NCI-H1930 (cell line): ENCODE results near the gene TAPBPL.

Source experiments
- DNase-seq, 2 experiments: peaks; one replicate each; lab custom pipeline; 2025; lab: John Stamatoyannopoulos, UW

TAPBPL gene

DNA sequence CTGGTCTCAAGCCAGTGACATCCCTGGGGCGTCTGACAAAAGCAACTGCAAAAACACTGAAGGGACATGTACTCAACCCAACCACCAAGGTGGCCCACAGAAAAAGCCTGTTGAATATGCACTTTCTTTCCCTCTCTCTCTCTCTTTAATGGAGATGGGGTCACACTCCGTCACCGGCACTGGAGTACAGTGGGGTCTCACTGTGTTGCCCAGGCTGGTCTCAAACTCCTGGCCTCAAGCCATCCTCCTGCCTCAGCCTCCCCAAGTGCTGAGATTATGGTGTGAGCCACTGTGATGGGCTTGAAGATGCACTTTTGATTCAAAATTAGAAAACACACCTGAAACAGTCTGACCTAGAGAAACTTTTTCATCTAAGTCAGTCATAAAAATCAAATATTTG, 14.3 kb upstream of the TAPBPL start:
- DNase-seq: no peak

DNA sequence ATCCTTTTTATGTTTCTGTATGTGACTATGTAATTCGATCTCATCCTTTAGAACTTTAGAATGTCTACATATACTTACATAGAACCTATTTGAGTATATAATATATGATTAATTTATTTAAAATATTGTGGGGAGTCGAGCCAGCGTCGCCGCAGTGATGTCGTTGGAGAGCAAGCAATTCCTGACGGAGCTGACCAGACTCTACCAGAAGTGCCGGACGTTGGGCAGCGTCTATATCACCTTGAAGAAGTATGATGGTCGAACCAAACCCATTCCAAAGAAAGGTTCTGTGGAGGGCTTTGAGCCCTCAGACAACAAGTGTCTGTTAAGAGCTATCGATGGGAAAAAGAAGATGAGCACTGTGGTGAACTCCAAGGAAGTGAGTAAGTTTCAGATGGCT, 13.5 kb upstream of the TAPBPL start:
- DNase-seq: no peak

GRCh38 chr12:6440391-6440790, 11.5 kb upstream of the TAPBPL start:
- DNase-seq: no peak

- no peak for DNase-seq
Measured at GRCh38 chr12:6442836-6443235, 9.0 kb upstream of the TAPBPL start.

- DNase-seq: no peak
Measured at GRCh38 chr12:6443361-6443983, 8.4 kb upstream of the TAPBPL start.

DNA sequence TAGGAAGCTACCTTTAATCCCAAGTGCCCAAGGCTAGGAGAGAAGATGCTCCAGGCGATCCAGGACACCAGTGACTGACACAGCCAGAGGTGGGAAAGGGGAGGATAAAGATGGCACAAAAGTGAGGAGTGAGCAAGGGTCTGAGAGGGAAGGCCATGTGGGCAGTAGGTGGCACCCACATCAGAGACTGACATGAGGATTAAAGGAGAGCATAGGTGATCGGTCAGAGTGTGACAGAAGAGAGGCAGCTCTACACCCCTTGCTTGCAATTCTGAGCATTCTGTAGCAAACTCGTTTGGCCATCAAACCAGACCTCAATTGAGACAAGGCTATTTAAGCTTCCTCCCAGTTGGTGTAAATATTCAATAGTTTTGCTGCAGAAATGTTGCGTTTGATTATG, 7.8 kb upstream of the TAPBPL start:
- no peak for DNase-seq

- no peak for DNase-seq
Measured at GRCh38 chr12:6444704-6445688, 6.8 kb upstream of the TAPBPL start, which contains the start of gene CD27. Gene CD27, plus strand, starts transcription at chr12:6444955. Its CDS starts 141 bp downstream, at chr12:6445096.

DNA sequence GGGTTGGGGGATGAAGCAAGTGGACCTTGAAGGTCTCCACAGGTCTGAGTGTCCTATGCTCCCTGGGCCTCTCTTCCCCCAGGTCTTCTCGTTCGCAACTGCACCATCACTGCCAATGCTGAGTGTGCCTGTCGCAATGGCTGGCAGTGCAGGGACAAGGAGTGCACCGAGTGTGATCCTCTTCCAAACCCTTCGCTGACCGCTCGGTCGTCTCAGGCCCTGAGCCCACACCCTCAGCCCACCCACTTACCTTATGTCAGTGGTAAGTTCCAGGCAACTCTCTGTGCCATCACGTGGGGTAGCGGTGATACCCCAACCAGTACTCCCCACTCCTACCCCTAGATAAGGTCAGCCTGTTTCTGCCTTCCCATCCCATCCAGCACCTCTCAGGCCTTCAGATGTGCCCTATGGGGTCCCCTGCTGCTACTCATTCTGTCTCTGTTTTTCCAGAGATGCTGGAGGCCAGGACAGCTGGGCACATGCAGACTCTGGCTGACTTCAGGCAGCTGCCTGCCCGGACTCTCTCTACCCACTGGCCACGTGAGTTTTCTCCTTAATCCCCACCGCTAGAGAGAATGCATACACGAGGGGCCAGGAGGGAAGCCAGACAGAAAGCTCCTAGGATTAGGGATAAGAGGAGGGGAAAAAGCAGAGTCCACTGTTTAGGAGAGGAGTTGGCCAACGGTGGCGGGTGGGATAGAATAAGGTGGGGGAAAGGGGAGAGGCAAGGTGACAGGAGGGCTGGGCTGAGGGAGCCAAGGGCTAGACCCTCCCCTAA, 1.6 kb upstream of the TAPBPL start:
- no peak for DNase-seq

DNA sequence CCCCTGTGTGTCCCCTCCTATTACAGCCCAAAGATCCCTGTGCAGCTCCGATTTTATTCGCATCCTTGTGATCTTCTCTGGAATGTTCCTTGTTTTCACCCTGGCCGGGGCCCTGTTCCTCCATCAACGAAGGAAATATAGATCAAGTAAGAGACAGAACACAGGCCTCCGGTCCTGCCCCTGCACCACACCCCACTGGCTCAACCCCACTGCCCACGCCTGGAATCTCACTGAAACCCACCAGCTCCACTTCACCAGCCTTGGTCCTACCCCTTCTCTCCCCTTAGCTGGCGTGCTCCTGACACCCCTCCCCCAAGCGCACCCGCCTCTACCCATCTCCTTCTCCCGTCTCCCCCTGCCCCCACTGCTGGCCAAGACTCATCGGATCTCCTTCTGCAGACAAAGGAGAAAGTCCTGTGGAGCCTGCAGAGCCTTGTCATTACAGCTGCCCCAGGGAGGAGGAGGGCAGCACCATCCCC, 934 bp upstream of the TAPBPL start:
- DNase-seq: no peak

GRCh38 chr12:6452245-6452943, 552 bp downstream of the TAPBPL start:
- DNase-seq: no peak

DNA sequence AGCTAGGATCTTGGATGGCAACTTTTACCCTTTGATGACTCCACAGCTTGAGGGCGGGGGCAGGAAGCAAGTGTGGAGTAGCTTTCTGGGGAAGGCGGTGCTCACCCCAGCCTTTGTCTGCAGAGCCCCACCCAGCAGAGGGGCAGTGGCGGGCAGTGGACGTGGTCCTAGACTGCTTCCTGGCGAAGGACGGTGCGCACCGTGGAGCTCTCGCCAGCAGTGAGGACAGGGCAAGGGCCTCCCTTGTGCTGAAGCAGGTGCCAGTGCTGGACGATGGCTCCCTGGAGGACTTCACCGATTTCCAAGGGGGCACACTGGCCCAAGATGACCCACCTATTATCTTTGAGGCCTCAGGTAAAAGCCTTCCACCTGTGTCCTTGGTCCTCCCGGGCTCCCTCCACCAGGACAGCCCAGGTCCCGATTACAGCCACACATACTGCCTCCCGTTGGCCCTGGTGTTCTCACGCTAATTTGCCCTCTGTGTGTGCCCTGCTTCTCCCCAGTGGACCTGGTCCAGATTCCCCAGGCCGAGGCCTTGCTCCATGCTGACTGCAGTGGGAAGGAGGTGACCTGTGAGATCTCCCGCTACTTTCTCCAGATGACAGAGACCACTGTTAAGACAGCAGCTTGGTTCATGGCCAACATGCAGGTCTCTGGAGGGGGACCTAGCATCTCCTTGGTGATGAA, 1.2 kb downstream of the TAPBPL start:
- DNase-seq: no peak

DNA sequence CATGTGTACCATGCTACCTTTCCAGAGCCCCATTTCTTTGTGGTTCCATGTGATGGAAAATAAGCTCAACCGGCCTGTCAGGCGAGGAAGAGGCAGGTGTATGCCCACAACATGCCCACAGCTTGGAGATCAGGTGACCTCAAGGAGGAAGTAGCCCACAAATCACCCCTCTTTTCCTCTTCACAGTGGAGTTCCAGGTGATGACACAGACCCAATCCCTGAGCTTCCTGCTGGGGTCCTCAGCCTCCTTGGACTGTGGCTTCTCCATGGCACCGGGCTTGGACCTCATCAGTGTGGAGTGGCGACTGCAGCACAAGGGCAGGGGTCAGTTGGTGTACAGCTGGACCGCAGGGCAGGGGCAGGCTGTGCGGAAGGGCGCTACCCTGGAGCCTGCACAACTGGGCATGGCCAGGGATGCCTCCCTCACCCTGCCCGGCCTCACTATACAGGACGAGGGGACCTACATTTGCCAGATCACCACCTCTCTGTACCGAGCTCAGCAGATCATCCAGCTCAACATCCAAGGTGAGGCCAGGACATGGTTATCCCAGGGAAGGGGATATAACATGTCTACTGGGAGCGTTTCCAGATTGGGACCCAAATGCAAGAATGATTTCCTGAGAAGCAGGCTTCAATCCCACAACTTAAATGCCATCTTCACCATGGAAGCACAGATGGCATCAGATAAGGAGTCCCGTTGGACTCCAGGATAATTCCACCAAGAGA, 5.5 kb downstream of the TAPBPL start:
- no peak for DNase-seq

DNA sequence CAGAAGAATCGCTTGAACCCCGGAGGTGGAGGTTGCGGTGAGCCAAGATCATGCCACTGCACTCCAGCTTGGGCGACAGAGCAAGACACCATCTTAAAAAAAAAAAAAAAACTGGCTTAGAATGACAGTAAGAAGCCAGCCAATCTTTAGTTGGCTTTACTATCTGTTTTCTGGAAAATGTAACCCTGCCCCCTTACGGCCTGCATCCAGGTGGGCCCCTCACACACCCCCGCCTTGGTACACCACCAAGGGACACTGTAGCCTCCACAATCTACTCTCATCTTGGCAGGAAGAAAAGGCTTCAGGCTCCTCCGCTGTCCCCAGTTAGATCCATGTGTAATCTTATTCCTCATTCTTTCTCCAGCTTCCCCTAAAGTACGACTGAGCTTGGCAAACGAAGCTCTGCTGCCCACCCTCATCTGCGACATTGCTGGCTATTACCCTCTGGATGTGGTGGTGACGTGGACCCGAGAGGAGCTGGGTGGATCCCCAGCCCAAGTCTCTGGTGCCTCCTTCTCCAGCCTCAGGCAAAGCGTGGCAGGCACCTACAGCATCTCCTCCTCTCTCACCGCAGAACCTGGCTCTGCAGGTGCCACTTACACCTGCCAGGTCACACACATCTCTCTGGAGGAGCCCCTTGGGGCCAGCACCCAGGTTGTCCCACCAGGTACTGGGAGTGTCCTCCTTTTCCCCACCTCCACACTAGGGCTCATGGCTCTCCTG, 6.6 kb downstream of the TAPBPL start:
- DNase-seq: no peak

- DNase-seq: no peak
Measured at GRCh38 chr12:6459004-6459337, 7.1 kb downstream of the TAPBPL start.

GRCh38 chr12:6460751-6461371, 9.0 kb downstream of the TAPBPL start:
- no peak for DNase-seq

DNA sequence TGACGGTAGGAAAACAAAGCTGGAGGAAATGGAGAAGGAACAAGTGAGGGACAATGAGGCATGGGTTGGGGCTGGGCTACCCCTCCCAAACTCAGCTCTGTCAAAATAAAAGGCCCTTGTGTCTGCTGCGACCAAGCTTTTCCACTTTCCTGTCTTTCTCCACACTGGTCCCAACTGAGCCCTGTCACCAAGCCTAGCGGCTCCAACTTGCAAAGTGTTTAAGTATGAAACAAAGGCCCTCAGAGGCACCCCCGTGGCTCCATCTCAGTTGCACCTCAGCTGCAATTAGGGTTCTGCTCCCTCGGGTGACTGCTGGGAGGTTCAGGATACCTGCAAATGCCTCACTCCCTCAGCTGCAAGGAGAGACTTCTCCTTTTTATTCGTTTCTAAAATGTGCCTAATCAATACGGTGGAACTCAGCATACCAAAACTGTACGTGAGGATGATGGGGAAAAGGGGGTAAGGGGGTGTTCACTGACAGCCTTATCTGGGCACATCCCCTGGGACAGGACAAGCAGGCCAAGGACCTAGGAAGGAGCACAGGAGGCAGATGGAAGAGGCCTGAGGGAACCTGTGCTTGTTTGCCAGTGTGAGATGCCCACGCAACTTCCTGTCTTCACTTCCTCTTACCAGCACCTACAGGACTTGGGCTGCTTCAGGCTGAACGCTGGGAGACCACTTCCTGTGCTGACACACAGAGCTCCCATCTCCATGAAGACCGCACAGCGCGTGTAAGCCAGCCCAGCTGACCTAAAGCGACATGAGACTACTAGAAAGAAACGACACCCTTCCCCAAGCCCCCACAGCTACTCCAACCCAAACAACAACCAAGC, 9.8 kb downstream of the TAPBPL start:
- DNase-seq: no peak

GRCh38 chr12:6462234-6462995, 10.6 kb downstream of the TAPBPL start:
- DNase-seq: no peak

DNA sequence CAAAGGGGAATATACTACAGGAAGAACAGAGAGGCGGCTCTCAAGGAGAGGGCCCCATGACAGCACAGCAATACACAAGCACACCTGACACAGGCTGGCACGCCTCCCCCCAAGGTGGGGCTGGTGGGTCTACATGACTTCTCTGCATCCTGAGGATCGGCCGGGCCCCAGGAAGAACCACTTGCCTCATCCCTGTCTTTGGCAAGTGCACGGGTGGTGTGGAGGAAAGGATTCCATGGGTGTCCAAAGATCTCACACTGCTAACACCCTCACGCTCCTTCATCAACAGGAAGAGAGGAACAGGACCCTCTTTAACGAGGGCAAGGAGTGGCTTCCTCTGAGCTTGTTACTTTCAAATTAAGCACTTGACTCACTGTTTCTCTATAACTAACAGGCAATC, 11.4 kb downstream of the TAPBPL start:
- no peak for DNase-seq
